Measurements from ENCODE around the gene PEAK1. TPM values are rescaled to one million over a fixed set of nuclear protein-coding genes. Genes with fewer than 3 reads are reported as not detected.

Gene PEAK1
- total and polyA plus RNA-seq, 2 experiments from 2014 or later: 7.8 to 34.1 TPM

DNA sequence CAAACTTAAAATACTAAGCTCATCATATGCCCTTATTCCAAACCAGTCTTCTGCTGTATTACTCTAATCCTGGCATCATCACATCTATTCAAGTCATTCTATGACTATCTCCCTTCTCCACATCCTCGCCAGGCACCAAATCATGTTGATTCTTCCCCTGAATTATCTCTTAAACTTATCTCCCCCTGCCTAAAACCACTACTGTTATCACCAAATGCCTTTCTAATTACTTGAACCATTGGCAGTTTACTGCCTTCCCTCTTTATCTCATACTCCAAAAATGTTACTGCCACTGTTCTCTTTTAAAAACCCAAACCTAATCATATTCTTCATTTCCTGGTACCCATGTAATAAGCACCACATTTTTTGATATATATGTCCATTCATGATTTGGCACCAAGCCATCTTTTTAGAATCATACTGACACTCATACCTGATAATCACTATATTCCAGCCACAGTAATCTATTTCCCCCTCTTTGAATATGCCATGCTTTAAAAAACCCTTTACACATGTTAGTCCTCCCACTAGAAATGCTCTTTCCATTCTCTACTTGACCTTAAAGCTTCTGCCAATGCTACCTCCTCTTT, 126.8 kb downstream of the PEAK1 start (continued):
- TF ChIP-seq, protein P1, sequence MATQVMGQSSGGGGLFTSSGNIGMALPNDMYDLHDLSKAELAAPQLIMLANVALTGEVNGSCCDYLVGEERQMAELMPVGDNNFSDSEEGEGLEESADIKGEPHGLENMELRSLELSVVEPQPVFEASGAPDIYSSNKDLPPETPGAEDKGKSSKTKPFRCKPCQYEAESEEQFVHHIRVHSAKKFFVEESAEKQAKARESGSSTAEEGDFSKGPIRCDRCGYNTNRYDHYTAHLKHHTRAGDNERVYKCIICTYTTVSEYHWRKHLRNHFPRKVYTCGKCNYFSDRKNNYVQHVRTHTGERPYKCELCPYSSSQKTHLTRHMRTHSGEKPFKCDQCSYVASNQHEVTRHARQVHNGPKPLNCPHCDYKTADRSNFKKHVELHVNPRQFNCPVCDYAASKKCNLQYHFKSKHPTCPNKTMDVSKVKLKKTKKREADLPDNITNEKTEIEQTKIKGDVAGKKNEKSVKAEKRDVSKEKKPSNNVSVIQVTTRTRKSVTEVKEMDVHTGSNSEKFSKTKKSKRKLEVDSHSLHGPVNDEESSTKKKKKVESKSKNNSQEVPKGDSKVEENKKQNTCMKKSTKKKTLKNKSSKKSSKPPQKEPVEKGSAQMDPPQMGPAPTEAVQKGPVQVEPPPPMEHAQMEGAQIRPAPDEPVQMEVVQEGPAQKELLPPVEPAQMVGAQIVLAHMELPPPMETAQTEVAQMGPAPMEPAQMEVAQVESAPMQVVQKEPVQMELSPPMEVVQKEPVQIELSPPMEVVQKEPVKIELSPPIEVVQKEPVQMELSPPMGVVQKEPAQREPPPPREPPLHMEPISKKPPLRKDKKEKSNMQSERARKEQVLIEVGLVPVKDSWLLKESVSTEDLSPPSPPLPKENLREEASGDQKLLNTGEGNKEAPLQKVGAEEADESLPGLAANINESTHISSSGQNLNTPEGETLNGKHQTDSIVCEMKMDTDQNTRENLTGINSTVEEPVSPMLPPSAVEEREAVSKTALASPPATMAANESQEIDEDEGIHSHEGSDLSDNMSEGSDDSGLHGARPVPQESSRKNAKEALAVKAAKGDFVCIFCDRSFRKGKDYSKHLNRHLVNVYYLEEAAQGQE (IDR thresholded peaks at IDR 0.05; ENCODE audit: unreplicated experiment): no peak
- TF ChIP-seq EZH2phosphoT487 (IDR thresholded peaks at IDR 0.05; ENCODE audit: unreplicated experiment): no peak

DNA sequence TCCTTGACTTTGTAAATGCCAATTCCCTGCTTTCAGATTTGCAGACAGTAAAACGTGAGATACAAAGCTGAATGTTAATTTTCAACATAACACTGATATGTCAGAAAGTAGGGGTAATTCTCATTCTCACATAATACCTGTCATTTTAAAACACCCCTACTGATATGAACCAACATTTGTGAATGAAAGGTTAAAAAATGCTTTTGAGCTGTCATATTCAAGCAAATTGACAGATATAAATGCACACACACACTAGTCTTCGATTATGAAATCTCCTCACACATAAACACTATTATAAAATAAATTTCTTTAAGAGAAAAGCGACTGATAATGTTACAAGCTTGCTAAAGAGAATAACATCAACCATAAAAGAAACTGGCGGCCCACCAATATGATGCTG, 128.8 kb downstream of the PEAK1 start:
- Mint-ChIP-seq H3K27ac (no peak overlapping the region), H3K9me3 (no peaks in the 10 kb centered on the region), H3K4me1 (no peaks in the 10 kb centered on the region; the same call in 2 of the 3 replicates), H3K4me3 (no peak overlapping the region), H3K27me3 (ENCODE audit: insufficient read depth, low read depth, poor library complexity) (no peaks in the 10 kb centered on the region), H3K36me3 (ENCODE audit: low read depth) (no peaks in the 10 kb centered on the region)
- H3F3A ChIP-seq (replicated peaks; ENCODE audit: low read depth): no peaks in the 10 kb centered on the region
- no peak overlapping the region for H2AFZ ChIP-seq
- DNase-seq (ENCODE audit: low spot score) (no peak), ATAC-seq (no peak)
- no peaks in the 10 kb centered on the region for H3K27me3 ChIP-seq (ENCODE audit: insufficient read depth)
- H3K4me2 ChIP-seq: no peak overlapping the region
- no peaks in the 10 kb centered on the region for H3K36me3 ChIP-seq (ENCODE audit: insufficient read depth)
- H3K4me1 ChIP-seq (ENCODE audit: insufficient read depth): no peaks in the 10 kb centered on the region
- no peaks in the 10 kb centered on the region for H3K9me2 ChIP-seq (ENCODE audit: insufficient read depth)
- peaks cover 2% of the 10 kb centered on the region; the same call in 1 of the 2 replicates for H3K79me2 ChIP-seq (replicated peaks; ENCODE audit: insufficient read depth)
- H3K27ac ChIP-seq (ENCODE audit: low read depth): no peak overlapping the region
- peaks cover 8% of the 10 kb centered on the region; the same call in 1 of the 2 replicates for H4K20me1 ChIP-seq (replicated peaks; ENCODE audit: insufficient read depth)
- no peak overlapping the region for H3K4me3 ChIP-seq
- no peak for TF ChIP-seq ZNF114 (CRISPR knock-in tag; IDR thresholded peaks at IDR 0.05)
- TF ChIP-seq, protein P2, sequence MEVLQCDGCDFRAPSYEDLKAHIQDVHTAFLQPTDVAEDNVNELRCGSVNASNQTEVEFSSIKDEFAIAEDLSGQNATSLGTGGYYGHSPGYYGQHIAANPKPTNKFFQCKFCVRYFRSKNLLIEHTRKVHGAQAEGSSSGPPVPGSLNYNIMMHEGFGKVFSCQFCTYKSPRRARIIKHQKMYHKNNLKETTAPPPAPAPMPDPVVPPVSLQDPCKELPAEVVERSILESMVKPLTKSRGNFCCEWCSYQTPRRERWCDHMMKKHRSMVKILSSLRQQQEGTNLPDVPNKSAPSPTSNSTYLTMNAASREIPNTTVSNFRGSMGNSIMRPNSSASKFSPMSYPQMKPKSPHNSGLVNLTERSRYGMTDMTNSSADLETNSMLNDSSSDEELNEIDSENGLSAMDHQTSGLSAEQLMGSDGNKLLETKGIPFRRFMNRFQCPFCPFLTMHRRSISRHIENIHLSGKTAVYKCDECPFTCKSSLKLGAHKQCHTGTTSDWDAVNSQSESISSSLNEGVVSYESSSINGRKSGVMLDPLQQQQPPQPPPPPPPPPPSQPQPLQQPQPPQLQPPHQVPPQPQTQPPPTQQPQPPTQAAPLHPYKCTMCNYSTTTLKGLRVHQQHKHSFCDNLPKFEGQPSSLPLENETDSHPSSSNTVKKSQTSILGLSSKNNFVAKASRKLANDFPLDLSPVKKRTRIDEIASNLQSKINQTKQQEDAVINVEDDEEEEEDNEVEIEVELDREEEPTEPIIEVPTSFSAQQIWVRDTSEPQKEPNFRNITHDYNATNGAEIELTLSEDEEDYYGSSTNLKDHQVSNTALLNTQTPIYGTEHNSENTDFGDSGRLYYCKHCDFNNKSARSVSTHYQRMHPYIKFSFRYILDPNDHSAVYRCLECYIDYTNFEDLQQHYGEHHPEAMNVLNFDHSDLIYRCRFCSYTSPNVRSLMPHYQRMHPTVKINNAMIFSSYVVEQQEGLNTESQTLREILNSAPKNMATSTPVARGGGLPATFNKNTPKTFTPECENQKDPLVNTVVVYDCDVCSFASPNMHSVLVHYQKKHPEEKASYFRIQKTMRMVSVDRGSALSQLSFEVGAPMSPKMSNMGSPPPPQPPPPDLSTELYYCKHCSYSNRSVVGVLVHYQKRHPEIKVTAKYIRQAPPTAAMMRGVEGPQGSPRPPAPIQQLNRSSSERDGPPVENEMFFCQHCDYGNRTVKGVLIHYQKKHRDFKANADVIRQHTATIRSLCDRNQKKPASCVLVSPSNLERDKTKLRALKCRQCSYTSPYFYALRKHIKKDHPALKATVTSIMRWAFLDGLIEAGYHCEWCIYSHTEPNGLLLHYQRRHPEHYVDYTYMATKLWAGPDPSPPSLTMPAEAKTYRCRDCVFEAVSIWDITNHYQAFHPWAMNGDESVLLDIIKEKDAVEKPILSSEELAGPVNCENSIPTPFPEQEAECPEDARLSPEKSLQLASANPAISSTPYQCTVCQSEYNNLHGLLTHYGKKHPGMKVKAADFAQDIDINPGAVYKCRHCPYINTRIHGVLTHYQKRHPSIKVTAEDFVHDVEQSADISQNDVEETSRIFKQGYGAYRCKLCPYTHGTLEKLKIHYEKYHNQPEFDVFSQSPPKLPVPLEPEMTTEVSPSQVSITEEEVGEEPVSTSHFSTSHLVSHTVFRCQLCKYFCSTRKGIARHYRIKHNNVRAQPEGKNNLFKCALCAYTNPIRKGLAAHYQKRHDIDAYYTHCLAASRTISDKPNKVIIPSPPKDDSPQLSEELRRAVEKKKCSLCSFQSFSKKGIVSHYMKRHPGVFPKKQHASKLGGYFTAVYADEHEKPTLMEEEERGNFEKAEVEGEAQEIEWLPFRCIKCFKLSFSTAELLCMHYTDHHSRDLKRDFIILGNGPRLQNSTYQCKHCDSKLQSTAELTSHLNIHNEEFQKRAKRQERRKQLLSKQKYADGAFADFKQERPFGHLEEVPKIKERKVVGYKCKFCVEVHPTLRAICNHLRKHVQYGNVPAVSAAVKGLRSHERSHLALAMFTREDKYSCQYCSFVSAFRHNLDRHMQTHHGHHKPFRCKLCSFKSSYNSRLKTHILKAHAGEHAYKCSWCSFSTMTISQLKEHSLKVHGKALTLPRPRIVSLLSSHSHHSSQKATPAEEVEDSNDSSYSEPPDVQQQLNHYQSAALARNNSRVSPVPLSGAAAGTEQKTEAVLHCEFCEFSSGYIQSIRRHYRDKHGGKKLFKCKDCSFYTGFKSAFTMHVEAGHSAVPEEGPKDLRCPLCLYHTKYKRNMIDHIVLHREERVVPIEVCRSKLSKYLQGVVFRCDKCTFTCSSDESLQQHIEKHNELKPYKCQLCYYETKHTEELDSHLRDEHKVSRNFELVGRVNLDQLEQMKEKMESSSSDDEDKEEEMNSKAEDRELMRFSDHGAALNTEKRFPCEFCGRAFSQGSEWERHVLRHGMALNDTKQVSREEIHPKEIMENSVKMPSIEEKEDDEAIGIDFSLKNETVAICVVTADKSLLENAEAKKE (CRISPR knock-in tag; IDR thresholded peaks at IDR 0.05): no peak
- TF ChIP-seq STAT1 (IDR thresholded peaks at IDR 0.05; ENCODE audit: unreplicated experiment): no peak
- TF ChIP-seq EZH2phosphoT487 (IDR thresholded peaks at IDR 0.05; ENCODE audit: unreplicated experiment): no peak
- TF ChIP-seq EZH2 (IDR thresholded peaks at IDR 0.05; ENCODE audit: low read depth, unreplicated experiment): no peak
- TF ChIP-seq NANOG (IDR thresholded peaks at IDR 0.05; ENCODE audit: borderline replicate concordance): no peak
- TF ChIP-seq, protein P3, sequence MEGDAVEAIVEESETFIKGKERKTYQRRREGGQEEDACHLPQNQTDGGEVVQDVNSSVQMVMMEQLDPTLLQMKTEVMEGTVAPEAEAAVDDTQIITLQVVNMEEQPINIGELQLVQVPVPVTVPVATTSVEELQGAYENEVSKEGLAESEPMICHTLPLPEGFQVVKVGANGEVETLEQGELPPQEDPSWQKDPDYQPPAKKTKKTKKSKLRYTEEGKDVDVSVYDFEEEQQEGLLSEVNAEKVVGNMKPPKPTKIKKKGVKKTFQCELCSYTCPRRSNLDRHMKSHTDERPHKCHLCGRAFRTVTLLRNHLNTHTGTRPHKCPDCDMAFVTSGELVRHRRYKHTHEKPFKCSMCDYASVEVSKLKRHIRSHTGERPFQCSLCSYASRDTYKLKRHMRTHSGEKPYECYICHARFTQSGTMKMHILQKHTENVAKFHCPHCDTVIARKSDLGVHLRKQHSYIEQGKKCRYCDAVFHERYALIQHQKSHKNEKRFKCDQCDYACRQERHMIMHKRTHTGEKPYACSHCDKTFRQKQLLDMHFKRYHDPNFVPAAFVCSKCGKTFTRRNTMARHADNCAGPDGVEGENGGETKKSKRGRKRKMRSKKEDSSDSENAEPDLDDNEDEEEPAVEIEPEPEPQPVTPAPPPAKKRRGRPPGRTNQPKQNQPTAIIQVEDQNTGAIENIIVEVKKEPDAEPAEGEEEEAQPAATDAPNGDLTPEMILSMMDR (conservative IDR thresholded peaks at IDR 0.05; ENCODE audit: low read depth in 2 of 2): no peak
- no peak for TF ChIP-seq JUNB (IDR thresholded peaks at IDR 0.05; ENCODE audit: unreplicated experiment)
- TF ChIP-seq, protein P4, sequence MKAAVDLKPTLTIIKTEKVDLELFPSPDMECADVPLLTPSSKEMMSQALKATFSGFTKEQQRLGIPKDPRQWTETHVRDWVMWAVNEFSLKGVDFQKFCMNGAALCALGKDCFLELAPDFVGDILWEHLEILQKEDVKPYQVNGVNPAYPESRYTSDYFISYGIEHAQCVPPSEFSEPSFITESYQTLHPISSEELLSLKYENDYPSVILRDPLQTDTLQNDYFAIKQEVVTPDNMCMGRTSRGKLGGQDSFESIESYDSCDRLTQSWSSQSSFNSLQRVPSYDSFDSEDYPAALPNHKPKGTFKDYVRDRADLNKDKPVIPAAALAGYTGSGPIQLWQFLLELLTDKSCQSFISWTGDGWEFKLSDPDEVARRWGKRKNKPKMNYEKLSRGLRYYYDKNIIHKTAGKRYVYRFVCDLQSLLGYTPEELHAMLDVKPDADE (IDR thresholded peaks at IDR 0.05): no peak
- no peak for TF ChIP-seq ZNF331 (CRISPR knock-in tag; IDR thresholded peaks at IDR 0.05; ENCODE audit: low read depth)
